ENCODE data around the gene SAXO2.
"Not testable (repeated sequence)": the region's sequence is repeated elsewhere in the genome, so short reads cannot be mapped to it uniquely, and the experiment has no call there.

The SAXO2 gene

DNA sequence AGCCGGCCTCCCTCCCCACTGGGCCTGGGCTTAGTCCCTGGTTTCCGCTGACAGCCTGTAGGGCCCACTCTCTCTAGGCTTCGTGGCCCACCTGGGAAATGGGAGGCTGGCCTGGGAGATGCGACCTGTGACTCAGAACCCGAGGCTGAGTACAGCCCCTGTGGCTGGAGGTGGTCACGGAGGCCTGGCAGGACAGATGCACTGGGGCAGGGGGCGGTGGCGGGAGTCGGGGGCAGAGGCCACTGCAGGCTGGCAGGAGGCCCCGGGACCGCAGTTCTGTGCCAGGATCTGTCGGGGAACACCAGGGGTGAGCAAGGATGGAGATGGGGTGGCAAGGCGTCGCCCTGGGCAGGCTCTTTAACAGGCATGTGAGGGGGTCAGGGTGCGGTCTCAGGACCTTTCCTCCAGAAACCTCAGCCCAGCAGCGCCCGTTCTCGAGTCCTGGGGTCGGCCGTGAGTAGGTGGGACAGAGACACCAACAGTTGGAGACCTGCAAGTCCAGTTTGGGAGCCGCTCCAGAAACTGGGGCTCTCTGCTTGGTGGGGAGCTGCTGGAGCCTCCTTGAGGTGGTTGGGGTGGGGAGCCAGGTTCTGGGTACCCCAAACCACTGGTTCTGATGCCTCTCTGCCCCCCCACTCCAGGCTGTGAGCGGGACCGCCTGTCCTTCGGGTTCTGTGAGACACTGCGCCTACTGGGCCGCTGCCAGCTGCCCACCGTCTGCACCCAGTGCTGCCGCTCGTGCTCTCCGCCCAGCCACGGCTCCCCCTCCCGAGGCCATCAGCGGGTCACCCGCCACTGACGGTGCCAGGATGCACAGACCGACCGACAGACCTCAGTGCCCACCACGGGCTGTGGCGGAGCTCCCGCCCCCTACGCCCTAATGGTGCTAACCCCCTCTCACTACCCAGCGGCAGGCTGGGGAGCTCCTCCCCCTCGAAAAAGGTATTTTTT lies 71.3 kb downstream of the SAXO2 start:
- not testable (repeated sequence) for ATAC-seq, H3K9me3 Mint-ChIP-seq, H3K4me1 Mint-ChIP-seq, H3K27me3 Mint-ChIP-seq, H3K4me3 Mint-ChIP-seq, DNase-seq, H3K27ac Mint-ChIP-seq
